OCI-LY3 (cell line): Measurements from ENCODE around the gene PCMT1.

Experiments
- H2AFZ ChIP-seq: fragments of 200-600, 300-600 bp; shearing (Covaris generic); 2 replicates; pipeline ENCODE4 v1.6.0; 2014; ENCODE audit warnings: antibody characterized with exemption, low read depth, low read length
- H3K27ac ChIP-seq: fragments of 200-600, 300-600 bp; sonication (generic); 2 replicates; pipeline ENCODE4 v1.5.1; 2014; ENCODE audit warnings: mild to moderate bottlenecking, low read length, moderate library complexity, mixed read lengths
- H3K27me3 ChIP-seq: fragments of 200-600, 300-600 bp; sonication (generic); 2 replicates; pipeline ENCODE4 v1.6.1; 2014; ENCODE audit warnings: low read depth, low read length, mixed read lengths
- H3K36me3 ChIP-seq: fragments of 200-600, 300-600 bp; sonication (generic); replicated peaks from 2 replicates; pipeline ENCODE3; 2014; ENCODE audit warnings: low read depth, low read length, mixed read lengths
- H3K4me1 ChIP-seq: fragments of 300-600, 200-600 bp; sonication (generic); 2 replicates; pipeline ENCODE4 v1.6.1; 2014; ENCODE audit warnings: low read length, mixed read lengths
- H3K4me2 ChIP-seq: fragments of 200-600, 300-600 bp; sonication (generic); 2 replicates; pipeline ENCODE4 v1.6.1; 2014; ENCODE audit warnings: low read length, mixed read lengths
- H3K4me3 ChIP-seq: fragments of 300-600, 200-600 bp; sonication (generic); 2 replicates; pipeline ENCODE4 v1.5.1; 2014; ENCODE audit warnings: antibody characterized with exemption, mild to moderate bottlenecking, low read length, moderate library complexity
- H3K79me2 ChIP-seq: fragments of 300-600, 200-600 bp; shearing (Covaris generic); 2 replicates; pipeline ENCODE4 v1.6.1; 2014; ENCODE audit warnings: mild to moderate bottlenecking, low read length, mixed read lengths
- H3K9ac ChIP-seq: fragments of 300-600, 200-600 bp; shearing (Covaris generic); 2 replicates; pipeline ENCODE4 v1.6.0; 2014; ENCODE audit warnings: mild to moderate bottlenecking, low read length, moderate library complexity
- H3K9me3 ChIP-seq: fragments of 200-600, 300-600 bp; shearing (Covaris generic); 2 replicates; pipeline ENCODE4 v1.6.1; 2014; ENCODE audit warnings: low read length, mixed read lengths; ENCODE audit not compliant: insufficient read depth
- H4K20me1 ChIP-seq: fragments of 200-600, 300-600 bp; sonication (generic); 2 replicates; pipeline ENCODE4 v1.6.1; 2016; ENCODE audit warnings: low read length, mixed read lengths; ENCODE audit not compliant: insufficient read depth
- CTCF ChIP-seq: fragments of 200-600, 300-600 bp; sonication (generic); IDR thresholded peaks from 2 replicates; pipeline ENCODE4 v1.5.1; 2014; ENCODE audit warnings: antibody characterized with exemption, low read length, low read depth
- EZH2phosphoT487 ChIP-seq: fragments of 200-600 bp; shearing (Covaris generic); IDR thresholded peaks from 2 replicates; pipeline ENCODE4 v1.6.1; 2018; ENCODE audit warnings: antibody characterized with exemption, mixed run types, low read depth

The PCMT1 gene

GRCh38 chr6:149769676-149770075 is 20.1 kb downstream of the PCMT1 start:
- H3K4me3 ChIP-seq: no peak overlapping the region
- no peak overlapping the region for H3K27ac ChIP-seq
- H2AFZ ChIP-seq: no peak overlapping the region
- H3K27me3 ChIP-seq: no peaks in the 10 kb centered on the region
- no peak overlapping the region for H3K9ac ChIP-seq
- 0 out of 2 replicates have a peak, but pooled peaks cover 2% of the 10 kb centered on the region for H3K9me3 ChIP-seq
- no peaks in the 10 kb centered on the region for H4K20me1 ChIP-seq
- H3K36me3 ChIP-seq: peaks cover 19% of the 10 kb centered on the region
- no peak overlapping the region for H3K4me2 ChIP-seq
- H3K4me1 ChIP-seq: no peaks in the 10 kb centered on the region
- no peak for TF ChIP-seq CTCF
- no peak for TF ChIP-seq EZH2phosphoT487
- peaks cover 20% of the 10 kb centered on the region for H3K79me2 ChIP-seq

- H3K4me1 ChIP-seq: no peaks in the 10 kb centered on the region
- H3K27me3 ChIP-seq: no peaks in the 10 kb centered on the region
- peaks cover 16% of the 10 kb centered on the region for H3K79me2 ChIP-seq
- H3K4me2 ChIP-seq: no peak overlapping the region
- H3K4me3 ChIP-seq: no peak overlapping the region
- no peaks in the 10 kb centered on the region for H4K20me1 ChIP-seq
- no peak overlapping the region for H2AFZ ChIP-seq
- no peak overlapping the region for H3K27ac ChIP-seq
- H3K9ac ChIP-seq: no peak overlapping the region
- no peaks in the 10 kb centered on the region for H3K9me3 ChIP-seq
- peaks cover 18% of the 10 kb centered on the region for H3K36me3 ChIP-seq
- TF ChIP-seq CTCF (no peak), EZH2phosphoT487 (no peak)
These were observed 21.6 kb downstream of the PCMT1 start for GRCh38 chr6:149771185-149771584.

- Histone ChIP-seq H3K79me2 (peaks cover 12% of the 10 kb centered on the region; the same call in 1 of the 2 replicates), H3K4me2 (no peak overlapping the region), H3K4me3 (no peak overlapping the region), H3K27me3 (no peaks in the 10 kb centered on the region), H3K9me3 (no peaks in the 10 kb centered on the region), H3K27ac (no peak overlapping the region), H3K36me3 (peaks cover 13% of the 10 kb centered on the region), H3K9ac (no peak overlapping the region), H2AFZ (no peak overlapping the region), H3K4me1 (no peaks in the 10 kb centered on the region), H4K20me1 (no peaks in the 10 kb centered on the region)
- TF ChIP-seq EZH2phosphoT487 (no peak), CTCF (no peak)
These were observed 22.4 kb downstream of the PCMT1 start for GRCh38 chr6:149771925-149772324.

GRCh38 chr6:149777624-149778023 is 28.1 kb downstream of the PCMT1 start:
- Histone ChIP-seq H3K36me3 (peaks cover 3% of the 10 kb centered on the region), H4K20me1 (no peaks in the 10 kb centered on the region), H3K79me2 (no peaks in the 10 kb centered on the region), H3K4me1 (no peaks in the 10 kb centered on the region), H3K4me2 (no peak overlapping the region), H3K4me3 (no peak overlapping the region), H3K9ac (no peak overlapping the region), H3K27ac (no peak overlapping the region), H3K27me3 (no peaks in the 10 kb centered on the region), H2AFZ (no peak overlapping the region), H3K9me3 (no peaks in the 10 kb centered on the region)
- TF ChIP-seq EZH2phosphoT487 (no peak), CTCF (no peak)
